ENCODE measurements around the gene PITRM1. TPM values are rescaled to one million over a fixed set of nuclear protein-coding genes. Genes with fewer than 3 reads are reported as not detected.

Gene PITRM1
- polyA plus RNA-seq, 1 donor from 2014 or later, result 62.2 TPM

GRCh38 chr10:3192856-3193635, 20.5 kb upstream of the PITRM1 start:
- Histone ChIP-seq H3K36me3 (ENCODE audit: insufficient read depth, low read length) (no peaks in the 10 kb centered on the region), H3K4me2 (ENCODE audit: low read length) (no peak overlapping the region), H3K79me2 (replicated peaks; ENCODE audit: insufficient read depth, low read length) (no peaks in the 10 kb centered on the region)

GRCh38 chr10:3190817-3191216, 18.2 kb upstream of the PITRM1 start:
- H3K4me2 ChIP-seq (ENCODE audit: low read length), result no peak overlapping the region
- H3K9me2 ChIP-seq (ENCODE audit: insufficient read depth, low read length), result no peaks in the 10 kb centered on the region
- no peaks in the 10 kb centered on the region for H4K20me1 ChIP-seq (ENCODE audit: insufficient read depth)
- H3K4me3 ChIP-seq (ENCODE audit: low read length), result no peak overlapping the region
- no peaks in the 10 kb centered on the region for H3F3A ChIP-seq (ENCODE audit: insufficient read depth, low read length, poor library complexity, severe bottlenecking)
- no peak overlapping the region for H2AFZ ChIP-seq (ENCODE audit: low read depth, low read length)
- no peak overlapping the region for H3K9ac ChIP-seq (ENCODE audit: low read length)
- no peak overlapping the region for H3K27ac ChIP-seq (ENCODE audit: low read length)
- H3K36me3 ChIP-seq (ENCODE audit: insufficient read depth, low read length), result no peaks in the 10 kb centered on the region
- no peaks in the 10 kb centered on the region for H3K9me3 ChIP-seq (ENCODE audit: low read length)
- no peaks in the 10 kb centered on the region for H3K79me2 ChIP-seq (replicated peaks; ENCODE audit: insufficient read depth, low read length)
- H3K27me3 ChIP-seq (ENCODE audit: insufficient read depth, low read depth, low read length), result no peaks in the 10 kb centered on the region
- TF ChIP-seq REST (IDR thresholded peaks at IDR 0.05; ENCODE audit: borderline replicate concordance) (no peak), RAD21 (conservative IDR thresholded peaks at IDR 0.05) (no peak), POLR2AphosphoS5 (IDR thresholded peaks at IDR 0.05) (no peak), SMC3 (conservative IDR thresholded peaks at IDR 0.05; ENCODE audit: poor library complexity) (no peak), CTCF (IDR thresholded peaks at IDR 0.05; ENCODE audit: poor library complexity, severe bottlenecking) (no peak)

More at GRCh38 chr10:3192856-3193635, 20.5 kb upstream of the PITRM1 start:
- no peak overlapping the region for H2AFZ ChIP-seq (ENCODE audit: low read depth, low read length)
- H4K20me1 ChIP-seq (ENCODE audit: insufficient read depth), result no peaks in the 10 kb centered on the region
- no peaks in the 10 kb centered on the region for H3K9me3 ChIP-seq (ENCODE audit: low read length)
- H3K27ac ChIP-seq (ENCODE audit: low read length), result no peak overlapping the region
- TF ChIP-seq SMC3 (conservative IDR thresholded peaks at IDR 0.05; ENCODE audit: poor library complexity), result peak; percentile 82
- TF ChIP-seq EZH2 (IDR thresholded peaks at IDR 0.05; ENCODE audit: borderline replicate concordance, insufficient read depth, low read length, poor library complexity, severe bottlenecking), result no peak
- no peak for TF ChIP-seq MXI1 (conservative IDR thresholded peaks at IDR 0.05; ENCODE audit: poor library complexity, severe bottlenecking)
- TF ChIP-seq POLR2AphosphoS5 (IDR thresholded peaks at IDR 0.05), result peak; percentile 71
- no peak for TF ChIP-seq REST (IDR thresholded peaks at IDR 0.05; ENCODE audit: borderline replicate concordance)
- TF ChIP-seq EP300 (conservative IDR thresholded peaks at IDR 0.05; ENCODE audit: poor library complexity, severe bottlenecking), result peak; percentile 28
- peak; percentile 78 for TF ChIP-seq RAD21 (conservative IDR thresholded peaks at IDR 0.05)
- TF ChIP-seq CTCF (IDR thresholded peaks at IDR 0.05; ENCODE audit: poor library complexity, severe bottlenecking), result peak; percentile 83
- no peak for TF ChIP-seq TAF1 (IDR thresholded peaks at IDR 0.05; ENCODE audit: low read depth)
- no peaks in the 10 kb centered on the region for H3F3A ChIP-seq (ENCODE audit: insufficient read depth, low read length, poor library complexity, severe bottlenecking)
- H3K9me2 ChIP-seq (ENCODE audit: insufficient read depth, low read length), result no peaks in the 10 kb centered on the region
- no peaks in the 10 kb centered on the region for H3K27me3 ChIP-seq (ENCODE audit: insufficient read depth, low read depth, low read length)
- no peak overlapping the region for H3K4me3 ChIP-seq (ENCODE audit: low read length)
- H3K9ac ChIP-seq (ENCODE audit: low read length), result no peak overlapping the region

Measured in neural cell (in vitro differentiated cells).